IMR-90 (cell line): ENCODE data around the gene ATP11A. TPM values are rescaled to one million over a fixed set of nuclear protein-coding genes. Genes with fewer than 3 reads are reported as not detected.

ENCODE experiments used
- ATAC-seq: fragments of 200-7000 bp; cut with Tn5 transposase; 2 replicates; pipeline ENCODE4 v1.9.1; 2020; ENCODE audit warnings: low read depth, mild to moderate bottlenecking, moderate library complexity
- BruUV-seq: library from RNA; stranded (reverse); fragments of 400-500 nt; replicated peaks from 2 replicates; lab custom pipeline; 2021; lab: Mats Ljungman, UMichigan
- CTCF ChIA-PET: fragments of 300-600 bp; formaldehyde crosslinking; extraction: SDS; loops from one replicate; lab custom pipeline; 2021; ENCODE audit warnings: antibody characterized with exemption; lab: Yijun Ruan, JAX
- POLR2A ChIA-PET: fragments of 300-600 bp; sonication (Branson Sonifier 250); formaldehyde crosslinking; loops from one replicate; lab custom pipeline; 2022; ENCODE audit warnings: antibody characterized with exemption; ENCODE audit not compliant: unreplicated experiment; lab: Charles Lee
- DNase-seq: peaks from one replicate; pipeline ENCODE4 v3.0.0; 2013
- H2AFZ ChIP-seq: replicated peaks from 2 replicates; pipeline ENCODE3; 2013; ENCODE audit warnings: low read length, mild to moderate bottlenecking; ENCODE audit not compliant: poor library complexity
- H2AK5ac ChIP-seq: 2 replicates; pipeline ENCODE4 v1.6.1; 2013; ENCODE audit warnings: low read depth, low read length, inconsistent platforms
- H2AK9ac ChIP-seq: replicated peaks from 2 replicates; pipeline ENCODE3; 2013; ENCODE audit warnings: mild to moderate bottlenecking, low read depth, low read length, moderate library complexity; ENCODE audit not compliant: poor library complexity
- H2BK120ac ChIP-seq: 2 replicates; pipeline ENCODE4 v1.6.1; 2013; ENCODE audit warnings: low read depth, low read length, inconsistent platforms
- H2BK15ac ChIP-seq: 3 replicates; pipeline ENCODE4 v1.6.1; 2013; ENCODE audit warnings: low read depth, low read length, inconsistent platforms
- H2BK20ac ChIP-seq: 2 replicates; pipeline ENCODE4 v1.6.1; 2013; ENCODE audit warnings: low read depth, mild to moderate bottlenecking, inconsistent platforms, low read length, moderate library complexity
- H2BK5ac ChIP-seq: 2 replicates; pipeline ENCODE4 v1.6.1; 2013; ENCODE audit warnings: mild to moderate bottlenecking, low read depth, low read length, inconsistent platforms; ENCODE audit not compliant: poor library complexity, severe bottlenecking
- H3K14ac ChIP-seq: replicated peaks from 2 replicates; pipeline ENCODE4 v1.6.1; 2013; ENCODE audit warnings: low read depth, low read length, inconsistent platforms
- H3K18ac ChIP-seq: 2 replicates; pipeline ENCODE4 v1.6.1; 2013; ENCODE audit warnings: low read depth, low read length, control low read depth
- H3K23ac ChIP-seq: 2 replicates; pipeline ENCODE4 v1.6.1; 2013; ENCODE audit warnings: low read depth, low read length, inconsistent platforms
- H3K27ac ChIP-seq: 2 replicates; pipeline ENCODE4 v1.5.1; 2013; ENCODE audit warnings: mild to moderate bottlenecking, control low read depth, low read length; ENCODE audit not compliant: insufficient read depth
- H3K27me3 ChIP-seq: 2 replicates; pipeline ENCODE4 v1.6.1; 2013; ENCODE audit warnings: low read length; ENCODE audit not compliant: control insufficient read depth, insufficient read depth
- H3K36me3 ChIP-seq: 2 replicates; pipeline ENCODE4 v1.6.1; 2013; ENCODE audit warnings: low read length, mixed read lengths; ENCODE audit not compliant: control insufficient read depth, insufficient read depth
- H3K4ac ChIP-seq: 2 replicates; pipeline ENCODE4 v1.6.1; 2013; ENCODE audit warnings: low read depth, low read length, inconsistent platforms
- H3K4me1 ChIP-seq: 2 replicates; pipeline ENCODE4 v1.6.1; 2013; ENCODE audit warnings: low read length, mixed read lengths; ENCODE audit not compliant: control insufficient read depth, insufficient read depth
- H3K4me2 ChIP-seq: 2 replicates; pipeline ENCODE4 v1.6.1; 2013; ENCODE audit warnings: low read depth, mild to moderate bottlenecking, control low read depth, low read length, moderate library complexity
- H3K4me3 ChIP-seq: 2 replicates; pipeline ENCODE4 v1.5.1; 2013; ENCODE audit warnings: low read depth, mild to moderate bottlenecking, control low read depth, low read length, moderate library complexity; ENCODE audit not compliant: insufficient read depth
- H3K56ac ChIP-seq: 2 replicates; pipeline ENCODE4 v1.6.1; 2013; ENCODE audit warnings: low read length, inconsistent platforms; ENCODE audit not compliant: insufficient read depth; ENCODE audit errors: extremely low read depth
- H3K79me1 ChIP-seq, 2 experiments: 2 replicates each; pipeline ENCODE4 v1.6.1; 2013; ENCODE audit warnings: low read length in 2 of 2, inconsistent platforms in 1 of 2, low read depth in 1 of 2
- H3K9ac ChIP-seq: 2 replicates; pipeline ENCODE4 v1.6.1; 2013; ENCODE audit warnings: low read depth, low read length, control low read depth
- H3K9me1 ChIP-seq: 2 replicates; pipeline ENCODE4 v1.6.1; 2013; ENCODE audit warnings: low read length, inconsistent platforms; ENCODE audit not compliant: insufficient read depth
- H3K9me3 ChIP-seq: 2 replicates; pipeline ENCODE4 v1.6.1; 2013; ENCODE audit warnings: low read length; ENCODE audit not compliant: control insufficient read depth, insufficient read depth
- H4K20me1 ChIP-seq: 2 replicates; pipeline ENCODE4 v1.6.1; 2013; ENCODE audit warnings: low read length, inconsistent platforms; ENCODE audit not compliant: insufficient read depth
- H4K5ac ChIP-seq: 2 replicates; pipeline ENCODE4 v1.6.1; 2013; ENCODE audit warnings: mild to moderate bottlenecking, low read depth, low read length, control low read depth
- H4K8ac ChIP-seq, 2 experiments: 2 replicates each; pipeline ENCODE4 v1.6.1; 2013; ENCODE audit warnings: low read depth in 2 of 2, low read length in 2 of 2, control low read depth in 1 of 2, inconsistent platforms in 1 of 2
- H4K91ac ChIP-seq: 2 replicates; pipeline ENCODE4 v1.6.1; 2013; ENCODE audit warnings: low read depth, low read length, inconsistent platforms; ENCODE audit not compliant: insufficient read depth
- BHLHE40 ChIP-seq: fragments of 150-350 bp; IDR thresholded peaks from 2 replicates; pipeline ENCODE4 v1.6.1; 2016; ENCODE audit warnings: mild to moderate bottlenecking, low read depth, low read length
- CHD1 ChIP-seq: IDR thresholded peaks from 2 replicates; pipeline ENCODE4 v1.6.1; 2012; ENCODE audit warnings: low read depth, low read length, improper control_type of control experiment
- CTCF ChIP-seq: conservative IDR thresholded peaks from 2 replicates; pipeline ENCODE4 v1.5.1; 2012; ENCODE audit warnings: mild to moderate bottlenecking, low read depth, low read length, improper control_type of control experiment
- MAFK ChIP-seq: IDR thresholded peaks from 2 replicates; pipeline ENCODE4 v1.6.1; 2012; ENCODE audit warnings: low read depth, low read length, improper control_type of control experiment
- NFE2L2 ChIP-seq: fragments of 150-350 bp; IDR thresholded peaks from 2 replicates; pipeline ENCODE4 v1.6.1; 2016; ENCODE audit warnings: low read depth, mild to moderate bottlenecking, low read length
- POLR2A ChIP-seq: IDR thresholded peaks from 2 replicates; pipeline ENCODE4 v1.6.1; 2012; ENCODE audit warnings: mild to moderate bottlenecking, low read depth, low read length
- RAD21 ChIP-seq: IDR thresholded peaks from 2 replicates; pipeline ENCODE4 v1.6.1; 2012; ENCODE audit warnings: low read length, improper control_type of control experiment
- SMC3 ChIP-seq: fragments of 150-350 bp; IDR thresholded peaks from 2 replicates; pipeline ENCODE4 v1.6.1; 2016; ENCODE audit warnings: low read depth, mild to moderate bottlenecking, antibody characterized with exemption, low read length, moderate library complexity
- USF2 ChIP-seq: fragments of 150-350 bp; IDR thresholded peaks from 2 replicates; pipeline ENCODE4 v1.6.1; 2017; ENCODE audit warnings: mild to moderate bottlenecking, antibody characterized with exemption, low read length, low read depth
- WGBS, 2 experiments: methylation state at CpG; one replicate each; pipeline versions ENCODE4 v1.1.5 to v1.1.7; 2013; ENCODE audit warnings: missing lambda C conversion rate in 2 of 2; ENCODE audit not compliant: insufficient read length in 1 of 2; ENCODE audit errors: extremely low coverage in 2 of 2; 5-methylcytosine and 5-hydroxymethylcytosine counted together
- dilution Hi-C: fragments of 300-500 bp; cut with HindIII; formaldehyde crosslinking; loops from one replicate; pipeline ENCODE4 v1.14.3; 2018; ENCODE audit warnings: low sequenced_read_pairs; ENCODE audit not compliant: unreplicated experiment
- in situ Hi-C: fragments of 300-500 bp; cut with MboI; formaldehyde crosslinking; loops from 3 replicates; pipeline ENCODE4 v1.14.3; 2019; ENCODE audit warnings: low sequenced_read_pairs, inconsistent platforms, mixed read lengths
- intact Hi-C: fragments of 100-400 bp; cut with micrococcal nuclease; formaldehyde crosslinking; loops from 2 replicates; pipeline ENCODE4 v1.10.0; 2022
- polyA plus RNA-seq, 3 experiments: library from polyadenylated mRNA; depleted of rRNA; stranded (reverse); fragments of >200 nt; gene quantifications; 2 replicates each; pipeline ENCODE4 v1.2.3, GENCODE V29; 2012; ENCODE audit warnings: low replicate concordance in 1 of 3
- total RNA-seq: library from RNA; depleted of rRNA; stranded (reverse); fragments of >200 nt; gene quantifications from 2 replicates; pipeline ENCODE4 v1.2.3, GENCODE V29; 2012

The ATP11A gene
- total and polyA plus RNA-seq, 2 of the 4 experiments (the other 2 are of a cell fraction) = 8.4 to 12.0 TPM

DNA sequence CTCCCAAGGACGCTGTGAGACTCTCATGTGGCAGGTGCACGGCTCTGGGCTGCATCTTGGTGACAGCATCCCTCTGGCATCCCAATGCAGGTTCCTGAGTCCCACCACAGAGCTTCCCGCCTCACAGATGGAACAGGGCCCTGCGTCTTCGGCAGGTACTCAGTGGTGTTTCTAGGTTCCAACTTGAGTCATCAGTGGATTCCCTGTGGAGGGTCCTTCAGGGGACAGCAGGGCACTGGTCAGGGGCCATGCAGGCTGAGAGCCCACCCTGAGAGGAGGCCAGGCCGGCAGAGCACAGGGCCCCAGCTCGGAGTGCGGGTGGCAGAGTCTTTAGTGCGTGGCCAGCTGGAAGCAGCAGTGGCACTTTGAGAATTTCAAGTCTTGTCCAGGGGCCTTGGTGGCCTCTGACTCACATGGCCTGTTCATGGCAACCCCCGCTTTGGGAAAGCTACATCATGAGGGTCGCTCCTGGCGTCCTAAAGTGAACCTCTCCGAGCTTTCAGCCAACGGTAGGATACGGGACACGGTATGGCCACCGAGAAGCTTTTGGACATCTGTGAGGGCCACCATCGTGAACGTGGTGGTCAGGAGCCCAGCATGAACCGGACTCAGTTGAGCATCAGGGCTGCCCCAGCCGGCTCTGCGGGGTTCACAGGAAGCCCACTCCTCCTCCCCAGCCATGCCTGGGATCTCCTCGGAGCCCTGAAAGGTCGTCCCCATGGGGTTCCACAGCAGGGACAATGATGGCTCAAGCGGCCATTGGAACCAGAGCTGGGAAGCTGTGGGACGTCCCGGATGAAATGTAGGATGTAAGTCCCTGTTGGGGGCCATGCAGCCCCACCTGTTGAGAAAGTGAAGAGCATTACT lies 207.1 kb downstream of the ATP11A start:
- Histone ChIP-seq H3K14ac (no peak overlapping the region), H4K91ac (no peak overlapping the region), H3K4me2 (no peak overlapping the region), H2BK120ac (no peak overlapping the region), H3K4me3 (no peak overlapping the region), H2AK9ac (no peak overlapping the region), H4K20me1 (no peaks in the 10 kb centered on the region), H3K23ac (no peak overlapping the region), H3K27ac (no peak overlapping the region), H3K9me1 (no peaks in the 10 kb centered on the region), H3K79me1 (no peaks in the 10 kb centered on the region), H2AK5ac (no peak overlapping the region), H4K8ac (no peak overlapping the region), H3K9me3 (no peaks in the 10 kb centered on the region), H3K9ac (no peak overlapping the region), H4K5ac (no peak overlapping the region), H2BK20ac (no peak overlapping the region), H3K4ac (no peak overlapping the region), H3K27me3 (peaks cover 80% of the 10 kb centered on the region), H3K4me1 (peaks cover 2% of the 10 kb centered on the region; the same call in 1 of the 2 replicates), H3K56ac (no peak overlapping the region), H2BK15ac (no peak overlapping the region), H2BK5ac (no peak overlapping the region), H3K18ac (no peak overlapping the region), H3K36me3 (no peaks in the 10 kb centered on the region), H2AFZ (no peak overlapping the region)
- ATAC-seq = no peak
- BruUV-seq = no TSS peak
- CTCF ChIA-PET = no interaction called here
- POLR2A ChIA-PET = no interaction called here
- intact Hi-C loops = no loop called here
- no peak for DNase-seq
- dilution Hi-C loops = no loop called here
- TF ChIP-seq NFE2L2 (no peak), POLR2A (no peak), MAFK (no peak), USF2 (no peak), RAD21 (no peak), CHD1 (no peak), BHLHE40 (no peak), CTCF (no peak), SMC3 (no peak)
- in situ Hi-C loops = no loop called here
- WGBS, 2 experiments = 81% methylated on average over 13 of the region's 27 CpGs; no CpG with 5 or more reads in 1 of the 2 experiments
